K562 (cell line): ENCODE measurements around the gene NRP1.

ENCODE experiments used
- CBFB ChIP-seq: sonication (generic); formaldehyde crosslinking; IDR thresholded peaks from 2 replicates; pipeline ENCODE4 v1.4.0; 2020; ENCODE audit warnings: mild to moderate bottlenecking, missing genetic modification reagents
- CREM ChIP-seq: IDR thresholded peaks from 2 replicates; pipeline ENCODE4 v1.6.1; 2014; ENCODE audit warnings: antibody characterized with exemption, low read depth

DNA sequence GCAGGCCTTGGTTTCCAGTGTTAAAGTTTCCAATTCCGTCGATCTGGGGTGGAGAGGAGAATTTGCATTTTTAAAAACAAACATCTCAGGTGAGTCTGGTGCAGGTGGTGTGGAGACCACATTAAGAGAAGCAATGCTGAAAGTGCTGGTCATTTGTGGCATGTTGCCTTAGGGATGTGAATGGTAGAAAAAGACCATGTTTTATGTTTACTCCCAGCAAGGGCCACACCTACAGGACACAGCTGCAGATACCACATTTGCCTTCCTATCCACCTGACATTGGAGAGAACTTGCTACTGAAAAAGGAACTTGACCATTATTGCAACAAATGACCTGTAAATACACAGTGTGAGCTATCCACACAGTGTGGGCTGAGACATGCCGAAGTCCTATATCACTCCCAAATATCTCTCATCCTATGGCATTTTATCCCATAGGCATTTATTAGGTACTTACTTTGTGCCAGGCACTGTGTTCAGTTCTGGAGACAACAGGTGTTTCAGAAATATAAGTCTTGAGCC is 183.1 kb downstream of the NRP1 start:
- no peak for TF ChIP-seq CREM
- TF ChIP-seq CBFB (CRISPR knock-in tag): no peak
